Measurements from ENCODE around the gene TUBB1. TPM values are rescaled to one million over a fixed set of nuclear protein-coding genes. Genes with fewer than 3 reads are reported as not detected.

The TUBB1 gene
- total RNA-seq, 1 donor from 2014 or later: not detected

DNA sequence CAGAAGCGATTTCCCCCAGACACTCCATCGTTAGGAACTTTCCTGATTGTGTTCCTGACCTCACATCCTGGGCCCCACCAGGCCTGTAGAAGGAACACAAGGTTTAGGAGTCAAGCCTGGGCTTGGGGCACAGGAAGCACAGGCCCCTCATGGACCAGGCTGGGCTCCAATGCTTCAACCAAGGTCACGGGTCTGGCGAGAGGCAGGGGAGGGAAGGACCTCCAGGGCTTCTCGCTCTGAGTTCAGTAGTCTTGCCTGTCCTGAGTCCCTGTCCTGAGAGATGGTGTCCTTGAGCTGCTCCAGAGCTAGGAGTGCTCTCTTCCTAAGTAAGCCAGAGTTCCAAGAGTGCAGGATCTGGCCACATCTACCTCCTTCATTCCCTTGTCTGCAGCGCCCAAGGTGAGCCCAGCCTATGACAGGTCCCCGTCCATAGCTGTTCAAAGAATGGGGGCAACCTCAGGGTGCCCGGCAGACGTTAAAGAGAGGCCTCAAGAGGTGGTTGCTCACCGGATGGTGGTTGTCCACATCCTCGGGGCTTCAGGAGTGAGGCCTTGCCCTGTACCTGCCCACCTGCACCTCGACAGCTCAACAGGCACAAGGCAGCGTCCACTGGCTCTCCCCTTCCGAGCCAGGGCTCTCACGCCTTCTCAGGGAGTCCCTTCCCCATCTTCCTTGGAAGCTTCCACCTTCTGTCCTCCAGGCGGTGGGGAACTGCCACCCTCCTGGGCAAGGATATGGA is 1.6 kb upstream of the TUBB1 start:
- Mint-ChIP-seq H3K4me1 (ENCODE audit: low read depth, unreplicated experiment) (peaks cover 26% of the 10 kb centered on the region), H3K4me3 (ENCODE audit: unreplicated experiment) (peak overlapping the region; percentile 27), H3K36me3 (ENCODE audit: low read depth, unreplicated experiment) (no peaks in the 10 kb centered on the region), H3K9me3 (ENCODE audit: unreplicated experiment) (no peaks in the 10 kb centered on the region), H3K27me3 (ENCODE audit: low read depth, unreplicated experiment) (no peaks in the 10 kb centered on the region), H3K27ac (ENCODE audit: unreplicated experiment) (no peak overlapping the region)
- Histone ChIP-seq H3K9me3 (ENCODE audit: insufficient read depth, low read depth, low read length) (no peaks in the 10 kb centered on the region), H3K9ac (ENCODE audit: low read length) (no peak overlapping the region), H3K27ac (ENCODE audit: low read depth, low read length) (no peak overlapping the region), H3K79me2 (ENCODE audit: insufficient read depth, low read length) (no peaks in the 10 kb centered on the region), H2AFZ (ENCODE audit: low read depth, low read length) (no peak overlapping the region), H3K4me3 (ENCODE audit: insufficient read depth, low read depth, low read length) (no peak overlapping the region), H3K4me1 (ENCODE audit: insufficient read depth, low read length) (peaks cover 33% of the 10 kb centered on the region), H3K36me3 (ENCODE audit: insufficient read depth, low read length) (no peaks in the 10 kb centered on the region), H3K4me2 (ENCODE audit: low read length) (no peak overlapping the region), H3K27me3 (ENCODE audit: insufficient read depth, low read length) (no peaks in the 10 kb centered on the region), H4K20me1 (ENCODE audit: insufficient read depth, low read length) (peaks cover 5% of the 10 kb centered on the region)
- FAIRE-seq (no peak), DNase-seq (ENCODE audit: low read depth) (no peak)
- no peak for TF ChIP-seq EZH2 (IDR thresholded peaks at IDR 0.05; ENCODE audit: insufficient read depth, low read length)
- TF ChIP-seq CTCF (IDR thresholded peaks at IDR 0.05; ENCODE audit: insufficient read depth, low read depth, low read length): no peak

GRCh38 chr20:59018817-59019216 is 412 bp upstream of the TUBB1 start:
- no peaks in the 10 kb centered on the region for H3K9me3 Mint-ChIP-seq (ENCODE audit: unreplicated experiment)
- H3K27me3 Mint-ChIP-seq (ENCODE audit: low read depth, unreplicated experiment): no peaks in the 10 kb centered on the region

More at GRCh38 chr20:59018817-59019216, 412 bp upstream of the TUBB1 start:
- H3K79me2 ChIP-seq (ENCODE audit: insufficient read depth, low read length): peaks cover 6% of the 10 kb centered on the region
- no peak overlapping the region for H2AFZ ChIP-seq (ENCODE audit: low read depth, low read length)
- peaks cover 19% of the 10 kb centered on the region for H3K4me1 Mint-ChIP-seq (ENCODE audit: low read depth, unreplicated experiment)
- H3K36me3 Mint-ChIP-seq (ENCODE audit: low read depth, unreplicated experiment): peaks cover 3% of the 10 kb centered on the region
- no peak overlapping the region for H3K27ac Mint-ChIP-seq (ENCODE audit: unreplicated experiment)
- no peak overlapping the region for H3K4me2 ChIP-seq (ENCODE audit: low read length)
- peaks cover 30% of the 10 kb centered on the region for H3K4me1 ChIP-seq (ENCODE audit: insufficient read depth, low read length)
- H3K27ac ChIP-seq (ENCODE audit: low read depth, low read length): no peak overlapping the region
- TF ChIP-seq CTCF (IDR thresholded peaks at IDR 0.05; ENCODE audit: insufficient read depth, low read depth, low read length) (no peak), EZH2 (IDR thresholded peaks at IDR 0.05; ENCODE audit: insufficient read depth, low read length) (no peak)
- H3K9ac ChIP-seq (ENCODE audit: low read length): no peak overlapping the region
- H3K4me3 Mint-ChIP-seq (ENCODE audit: unreplicated experiment): no peak overlapping the region
- H3K9me3 ChIP-seq (ENCODE audit: insufficient read depth, low read depth, low read length): no peaks in the 10 kb centered on the region
- H3K4me3 ChIP-seq (ENCODE audit: insufficient read depth, low read depth, low read length): no peak overlapping the region
- no peaks in the 10 kb centered on the region for H3K27me3 ChIP-seq (ENCODE audit: insufficient read depth, low read length)
- FAIRE-seq (no peak), DNase-seq (ENCODE audit: low read depth) (no peak)
- H3K36me3 ChIP-seq (ENCODE audit: insufficient read depth, low read length): no peaks in the 10 kb centered on the region
- H4K20me1 ChIP-seq (ENCODE audit: insufficient read depth, low read length): peaks cover 5% of the 10 kb centered on the region

Measured in astrocyte (in vitro differentiated cells and primary cell).